Keratinocyte (primary cell): ENCODE results near the gene RNASE9. TPM values are rescaled to one million over a fixed set of nuclear protein-coding genes. Genes with fewer than 3 reads are reported as not detected.

Source experiments
- DNase-seq: peaks from one replicate; pipeline ENCODE4 v3.0.0-alpha.2; 2011; ENCODE audit warnings: low read depth, missing footprints, low spot score
- FAIRE-seq: peaks from 2 replicates; lab custom pipeline; 2011; peaks lifted over from hg19 to GRCh38; lab: Jason Lieb, UNC
- H2AFZ ChIP-seq: 2 replicates; pipeline ENCODE4 v1.6.0; 2012; ENCODE audit warnings: low read length, control low read depth, inconsistent platforms; ENCODE audit not compliant: control insufficient read depth
- H3K27ac ChIP-seq: 2 replicates; pipeline ENCODE4 v1.5.1; 2011; ENCODE audit warnings: low read length; ENCODE audit not compliant: control insufficient read depth, insufficient read depth
- H3K27me3 ChIP-seq: 3 replicates; pipeline ENCODE4 v1.6.0; 2011; ENCODE audit warnings: low read length; ENCODE audit not compliant: control insufficient read depth, insufficient read depth; ENCODE audit errors: extremely low read depth
- H3K36me3 ChIP-seq, 2 experiments: 2 replicates in 1 of 2; 3 replicates in 1 of 2; pipeline ENCODE4 v1.5.1; 2011; ENCODE audit warnings: low read length in 2 of 2, mild to moderate bottlenecking in 1 of 2; ENCODE audit not compliant: control insufficient read depth in 2 of 2, insufficient read depth in 2 of 2; ENCODE audit errors: extremely low read depth in 1 of 2
- H3K4me1 ChIP-seq: 3 replicates; pipeline ENCODE4 v1.5.1; 2011; ENCODE audit warnings: low read length; ENCODE audit not compliant: control insufficient read depth, insufficient read depth; ENCODE audit errors: extremely low read depth
- H3K4me2 ChIP-seq: 3 replicates; pipeline ENCODE4 v1.6.0; 2011; ENCODE audit warnings: low read depth, low read length; ENCODE audit not compliant: control insufficient read depth, insufficient read depth; ENCODE audit errors: extremely low read depth
- H3K4me3 ChIP-seq, 3 experiments: fragments of 200-600 bp in 1 of 3; sonication (generic) in 1 of 3; 2 replicates in 2 of 3; 3 replicates in 1 of 3; pipeline ENCODE4 v1.5.1; 2011 to 2016; ENCODE audit warnings: low read length in 3 of 3, mild to moderate bottlenecking in 3 of 3, control low read depth in 2 of 3, inconsistent platforms in 1 of 3, low read depth in 1 of 3, mixed read lengths in 1 of 3, mixed run types in 1 of 3, moderate library complexity in 1 of 3; ENCODE audit not compliant: control insufficient read depth in 2 of 3, insufficient read depth in 2 of 3; ENCODE audit errors: extremely low read depth in 1 of 3
- H3K79me2 ChIP-seq: 2 replicates; pipeline ENCODE4 v1.6.0; 2012; ENCODE audit warnings: low read length; ENCODE audit not compliant: control insufficient read depth, insufficient read depth
- H3K9ac ChIP-seq: 3 replicates; pipeline ENCODE4 v1.6.0; 2011; ENCODE audit warnings: low read length; ENCODE audit not compliant: control insufficient read depth, insufficient read depth; ENCODE audit errors: extremely low read depth
- H3K9me1 ChIP-seq: 3 replicates; pipeline ENCODE4 v1.6.0; 2011; ENCODE audit warnings: low read length; ENCODE audit not compliant: control insufficient read depth, insufficient read depth; ENCODE audit errors: extremely low read depth
- H3K9me3 ChIP-seq: 2 replicates; pipeline ENCODE4 v1.5.1; 2012; ENCODE audit warnings: low read depth, low read length; ENCODE audit not compliant: control insufficient read depth
- H4K20me1 ChIP-seq: 3 replicates; pipeline ENCODE4 v1.6.0; 2011; ENCODE audit warnings: low read length; ENCODE audit not compliant: control insufficient read depth, insufficient read depth; ENCODE audit errors: extremely low read depth
- EZH2 ChIP-seq: IDR thresholded peaks from one replicate; pipeline ENCODE4 v1.6.1; 2012; ENCODE audit warnings: inconsistent platforms, mild to moderate bottlenecking, low read length, moderate library complexity
- dilution Hi-C: fragments of 300-500 bp; cut with MboI; formaldehyde crosslinking; loops from one replicate; pipeline ENCODE4 v1.7.0; 2020; ENCODE audit warnings: low sequenced_read_pairs; ENCODE audit not compliant: extremely low pct_ligation_motif_present
- polyA plus RNA-seq, 5 experiments: library from polyadenylated mRNA; depleted of rRNA in 3 of 5; stranded (reverse) in 3 of 5; stranded (forward) in 1 of 5; unstranded in 1 of 5; fragments of >200 nt; gene quantifications; 1 replicate in 1 of 5; 2 replicates in 3 of 5; 3 replicates in 1 of 5; pipeline versions ENCODE4 v1.2.1 to v1.2.3, GENCODE V29; 2011 to 2012; ENCODE audit warnings: missing spikeins in 2 of 5, low read depth in 1 of 5, low replicate concordance in 1 of 5
- TF ChIP-seq, protein P1 (sequence below), 3 experiments: IDR thresholded peaks in 1 of 3; conservative IDR thresholded peaks in 1 of 3; optimal IDR thresholded peaks in 1 of 3; 2 replicates in 2 of 3; 3 replicates in 1 of 3; pipeline versions ENCODE3 to v1.5.1; 2011; ENCODE audit warnings: low read length in 3 of 3, mild to moderate bottlenecking in 3 of 3, moderate library complexity in 2 of 3, control low read depth in 1 of 3, inconsistent platforms in 1 of 3; ENCODE audit not compliant: insufficient read depth in 2 of 3; ENCODE audit errors: extremely low read depth in 1 of 3

Gene RNASE9
- polyA plus RNA-seq, 1 donor (not counting 4 experiments of a cell fraction or from before 2014, with no cell fraction given): not detected

DNA sequence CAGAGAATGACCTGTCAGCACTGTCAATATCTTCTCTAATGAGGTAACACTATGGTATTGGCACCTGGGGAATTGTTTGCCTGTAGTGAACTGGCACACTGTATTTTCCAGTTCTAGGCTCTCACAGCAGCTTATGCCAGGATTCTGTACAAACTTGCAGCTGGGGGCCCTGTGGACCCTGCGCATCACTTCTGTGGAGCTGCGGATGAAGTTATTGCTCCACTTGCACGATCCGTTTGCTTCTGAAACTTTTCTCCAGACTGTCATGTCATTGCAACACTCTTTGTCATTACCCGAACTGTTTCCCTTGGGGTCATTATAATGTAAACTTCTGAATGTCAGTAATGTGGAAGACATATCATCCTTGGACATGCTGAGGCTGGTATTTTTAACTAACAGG is 23.1 kb upstream of the RNASE9 start:
- peaks cover 3% of the 10 kb centered on the region for H3K27me3 ChIP-seq

DNA sequence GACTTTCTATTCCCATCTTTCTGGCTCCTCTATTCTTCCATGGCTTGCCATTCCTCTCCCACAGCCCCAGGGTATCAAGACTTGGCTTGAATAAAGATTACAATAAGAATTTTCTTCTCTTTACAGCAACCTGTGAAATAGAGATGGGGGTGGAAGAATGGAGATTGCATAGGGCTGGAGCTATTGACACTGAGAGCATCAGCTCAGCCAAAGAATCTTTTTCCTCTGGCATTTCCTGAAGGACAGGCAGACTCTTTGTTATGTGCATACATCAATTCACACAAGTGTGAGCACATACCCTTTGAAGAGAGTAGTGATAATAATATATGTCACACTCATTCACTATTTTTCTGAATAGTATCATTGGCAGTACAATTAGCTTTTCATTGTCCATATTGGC is 22.3 kb upstream of the RNASE9 start:
- peaks cover 3% of the 10 kb centered on the region for H3K27me3 ChIP-seq
- H2AFZ ChIP-seq: no peak overlapping the region
- dilution Hi-C loops: no loop called here
- no peak overlapping the region for H3K9ac ChIP-seq
- H3K79me2 ChIP-seq: no peaks in the 10 kb centered on the region
- H4K20me1 ChIP-seq: no peaks in the 10 kb centered on the region
- no peak for FAIRE-seq
- no peak overlapping the region for H3K4me2 ChIP-seq
- H3K4me1 ChIP-seq: no peaks in the 10 kb centered on the region
- H3K9me1 ChIP-seq: no peaks in the 10 kb centered on the region
- H3K36me3 ChIP-seq: no peaks in the 10 kb centered on the region
- H3K4me3 ChIP-seq: no peak overlapping the region
- no peaks in the 10 kb centered on the region for H3K9me3 ChIP-seq
- H3K27ac ChIP-seq: no peak overlapping the region
- TF ChIP-seq EZH2: no peak
- TF ChIP-seq, protein P1, sequence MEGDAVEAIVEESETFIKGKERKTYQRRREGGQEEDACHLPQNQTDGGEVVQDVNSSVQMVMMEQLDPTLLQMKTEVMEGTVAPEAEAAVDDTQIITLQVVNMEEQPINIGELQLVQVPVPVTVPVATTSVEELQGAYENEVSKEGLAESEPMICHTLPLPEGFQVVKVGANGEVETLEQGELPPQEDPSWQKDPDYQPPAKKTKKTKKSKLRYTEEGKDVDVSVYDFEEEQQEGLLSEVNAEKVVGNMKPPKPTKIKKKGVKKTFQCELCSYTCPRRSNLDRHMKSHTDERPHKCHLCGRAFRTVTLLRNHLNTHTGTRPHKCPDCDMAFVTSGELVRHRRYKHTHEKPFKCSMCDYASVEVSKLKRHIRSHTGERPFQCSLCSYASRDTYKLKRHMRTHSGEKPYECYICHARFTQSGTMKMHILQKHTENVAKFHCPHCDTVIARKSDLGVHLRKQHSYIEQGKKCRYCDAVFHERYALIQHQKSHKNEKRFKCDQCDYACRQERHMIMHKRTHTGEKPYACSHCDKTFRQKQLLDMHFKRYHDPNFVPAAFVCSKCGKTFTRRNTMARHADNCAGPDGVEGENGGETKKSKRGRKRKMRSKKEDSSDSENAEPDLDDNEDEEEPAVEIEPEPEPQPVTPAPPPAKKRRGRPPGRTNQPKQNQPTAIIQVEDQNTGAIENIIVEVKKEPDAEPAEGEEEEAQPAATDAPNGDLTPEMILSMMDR (optimal IDR thresholded peaks at IDR 0.05 in 1 of 3, IDR thresholded peaks at IDR 0.05 in 1 of 3, conservative IDR thresholded peaks at IDR 0.05 in 1 of 3; ENCODE audit: extremely low read depth in 1 of 3, insufficient read depth in 2 of 3, low read length in 3 of 3): no peak
- DNase-seq: no peak

More for the DNA sequence above, 23.1 kb upstream of the RNASE9 start:
- H3K4me3 ChIP-seq: no peak overlapping the region
- dilution Hi-C loops: no loop called here
- DNase-seq (no peak), FAIRE-seq (no peak)
- no peak overlapping the region for H3K27ac ChIP-seq
- H3K79me2 ChIP-seq: no peaks in the 10 kb centered on the region
- no peaks in the 10 kb centered on the region for H3K9me1 ChIP-seq
- H3K9ac ChIP-seq: no peak overlapping the region
- H3K9me3 ChIP-seq: no peaks in the 10 kb centered on the region
- no peaks in the 10 kb centered on the region for H3K4me1 ChIP-seq
- no peak overlapping the region for H3K4me2 ChIP-seq
- no peaks in the 10 kb centered on the region for H4K20me1 ChIP-seq
- H3K36me3 ChIP-seq: no peaks in the 10 kb centered on the region
- no peak for TF ChIP-seq EZH2
- TF ChIP-seq, protein P1 (optimal IDR thresholded peaks at IDR 0.05 in 1 of 3, IDR thresholded peaks at IDR 0.05 in 1 of 3, conservative IDR thresholded peaks at IDR 0.05 in 1 of 3; ENCODE audit: extremely low read depth in 1 of 3, insufficient read depth in 2 of 3, low read length in 3 of 3): no peak
- H2AFZ ChIP-seq: no peak overlapping the region
